ENCODE measurements around the gene CHST9. TPM values are rescaled to one million over a fixed set of nuclear protein-coding genes. Genes with fewer than 3 reads are reported as not detected.

The CHST9 gene
- polyA plus RNA-seq, 3 donors, result not detected

- DNase-seq, result no peak
- WGBS (ENCODE audit: insufficient coverage), result 57% methylated on average over 1 of the region's 3 CpGs
- no peak for TF ChIP-seq CTCF (IDR thresholded peaks at IDR 0.05)
- Mint-ChIP-seq H3K4me3 (no peak overlapping the region), H3K27me3 (ENCODE audit: low read depth in 3 of 3) (no peaks in the 10 kb centered on the region), H3K9me3 (peaks cover 0 to 5% (median 2%) of the 10 kb centered on the region in 7 donors), H3K4me1 (no peaks in the 10 kb centered on the region), H3K36me3 (no peaks in the 10 kb centered on the region), H3K27ac (no peak overlapping the region)
- Histone ChIP-seq H3K9ac (ENCODE audit: insufficient read depth, low read length, poor library complexity, severe bottlenecking) (no peak overlapping the region), H3K4me1 (ENCODE audit: control insufficient read depth in 1 of 2, insufficient read depth in 2 of 2, low read length in 2 of 2) (no peaks in the 10 kb centered on the region), H3K4me3 (replicated peaks in 1 of 3; ENCODE audit: low read depth in 2 of 3, low read length in 3 of 3) (no peak overlapping the region), H3K79me2 (ENCODE audit: insufficient read depth, low read length) (no peaks in the 10 kb centered on the region), H3K9me3 (replicated peaks in 1 of 2; ENCODE audit: control insufficient read depth in 1 of 2, insufficient read depth in 1 of 2, low read length in 2 of 2) (no peaks in the 10 kb centered on the region), H3K27ac (ENCODE audit: low read depth in 1 of 2, low read length in 2 of 2) (no peak overlapping the region), H3K4me2 (replicated peaks; ENCODE audit: extremely low read depth, low read length, poor library complexity, severe bottlenecking) (no peak overlapping the region), H4K20me1 (ENCODE audit: insufficient read depth, low read length) (no peaks in the 10 kb centered on the region), H3K27me3 (ENCODE audit: control insufficient read depth in 2 of 2, insufficient read depth in 2 of 2, low read length in 2 of 2) (no peaks in the 10 kb centered on the region), H2AFZ (ENCODE audit: insufficient read depth, low read depth, low read length, poor library complexity, severe bottlenecking) (no peak overlapping the region), H3K36me3 (replicated peaks in 1 of 2; ENCODE audit: control insufficient read depth in 1 of 2, insufficient read depth in 2 of 2, low read length in 2 of 2) (no peaks in the 10 kb centered on the region)
- intact Hi-C loops (cut with micrococcal nuclease), result no loop called here
Observed at GRCh38 chr18:27144672-27145071, 40.4 kb downstream of the CHST9 start.

GRCh38 chr18:27143580-27144287 is 41.4 kb downstream of the CHST9 start:
- no peaks in the 10 kb centered on the region for H3K27me3 Mint-ChIP-seq (ENCODE audit: low read depth in 3 of 3)

More at GRCh38 chr18:27143580-27144287, 41.4 kb downstream of the CHST9 start:
- H3K4me1 ChIP-seq (ENCODE audit: control insufficient read depth in 1 of 2, insufficient read depth in 2 of 2, low read length in 2 of 2), result no peaks in the 10 kb centered on the region
- H3K36me3 Mint-ChIP-seq, result no peaks in the 10 kb centered on the region
- DNase-seq, result no peak
- H2AFZ ChIP-seq (ENCODE audit: insufficient read depth, low read depth, low read length, poor library complexity, severe bottlenecking), result no peak overlapping the region
- intact Hi-C loops (cut with micrococcal nuclease), result no loop called here
- H3K79me2 ChIP-seq (ENCODE audit: insufficient read depth, low read length), result no peaks in the 10 kb centered on the region
- TF ChIP-seq CTCF (IDR thresholded peaks at IDR 0.05), result no peak
- H3K9me3 Mint-ChIP-seq, result peaks cover 0 to 3% (median 2%) of the 10 kb centered on the region in 7 donors
- H4K20me1 ChIP-seq (ENCODE audit: insufficient read depth, low read length), result no peaks in the 10 kb centered on the region
- 83% methylated on average over 2 of the region's 10 CpGs for WGBS (ENCODE audit: insufficient coverage)
- H3K9me3 ChIP-seq (replicated peaks in 1 of 2; ENCODE audit: control insufficient read depth in 1 of 2, insufficient read depth in 1 of 2, low read length in 2 of 2), result no peaks in the 10 kb centered on the region
- no peak overlapping the region for H3K27ac Mint-ChIP-seq
- H3K36me3 ChIP-seq (replicated peaks in 1 of 2; ENCODE audit: control insufficient read depth in 1 of 2, insufficient read depth in 2 of 2, low read length in 2 of 2), result no peaks in the 10 kb centered on the region
- H3K4me1 Mint-ChIP-seq, result no peaks in the 10 kb centered on the region
- no peak overlapping the region for H3K4me2 ChIP-seq (replicated peaks; ENCODE audit: extremely low read depth, low read length, poor library complexity, severe bottlenecking)
- no peak overlapping the region for H3K9ac ChIP-seq (ENCODE audit: insufficient read depth, low read length, poor library complexity, severe bottlenecking)
- no peak overlapping the region for H3K27ac ChIP-seq (ENCODE audit: low read depth in 1 of 2, low read length in 2 of 2)
- H3K4me3 Mint-ChIP-seq, result no peak overlapping the region
- H3K27me3 ChIP-seq (ENCODE audit: control insufficient read depth in 2 of 2, insufficient read depth in 2 of 2, low read length in 2 of 2), result no peaks in the 10 kb centered on the region
- H3K4me3 ChIP-seq (replicated peaks in 1 of 3; ENCODE audit: low read depth in 2 of 3, low read length in 3 of 3), result no peak overlapping the region
